ENCODE results near the gene FAM118B.

Gene FAM118B

GRCh38 chr11:126257144-126257543, 45.6 kb downstream of the FAM118B start:
- Histone ChIP-seq H2AFZ (ENCODE audit: low read length) (no peak overlapping the region), H3K4me2 (ENCODE audit: low read length) (no peak overlapping the region), H4K20me1 (ENCODE audit: insufficient read depth, low read length) (no peaks in the 10 kb centered on the region), H3K27ac (ENCODE audit: low read depth, low read length, poor library complexity, severe bottlenecking) (no peak overlapping the region), H3K27me3 (ENCODE audit: insufficient read depth, low read length) (no peaks in the 10 kb centered on the region), H3F3A (ENCODE audit: insufficient read depth, low read length) (no peaks in the 10 kb centered on the region; the same call in 1 of the 2 replicates), H3K36me3 (ENCODE audit: insufficient read depth, low read length) (peaks cover 31% of the 10 kb centered on the region; the same call in 1 of the 2 replicates), H3K79me2 (ENCODE audit: insufficient read depth, low read length) (no peaks in the 10 kb centered on the region), H3K9ac (ENCODE audit: low read length) (no peak overlapping the region), H3K9me3 (ENCODE audit: low read length) (no peaks in the 10 kb centered on the region), H3K4me3 (ENCODE audit: low read depth, low read length, poor library complexity, severe bottlenecking) (no peak overlapping the region), H3K9me2 (ENCODE audit: low read depth, low read length) (no peaks in the 10 kb centered on the region), H3K4me1 (ENCODE audit: insufficient read depth, low read length, severe bottlenecking) (no peaks in the 10 kb centered on the region)
- no peak for TF ChIP-seq CTCF (IDR thresholded peaks at IDR 0.05; ENCODE audit: low read length)
- TF ChIP-seq EZH2 (IDR thresholded peaks at IDR 0.05; ENCODE audit: borderline replicate concordance, low read length), result no peak

GRCh38 chr11:126257764-126258163, 46.2 kb downstream of the FAM118B start:
- no peak overlapping the region for H3K9ac ChIP-seq (ENCODE audit: low read length)
- no peak overlapping the region for H2AFZ ChIP-seq (ENCODE audit: low read length)
- TF ChIP-seq CTCF (IDR thresholded peaks at IDR 0.05; ENCODE audit: low read length) (no peak), EZH2 (IDR thresholded peaks at IDR 0.05; ENCODE audit: borderline replicate concordance, low read length) (no peak)
- no peaks in the 10 kb centered on the region for H3K4me1 ChIP-seq (ENCODE audit: insufficient read depth, low read length, severe bottlenecking)
- H3K4me2 ChIP-seq (ENCODE audit: low read length), result no peak overlapping the region
- H4K20me1 ChIP-seq (ENCODE audit: insufficient read depth, low read length), result no peaks in the 10 kb centered on the region
- H3K27ac ChIP-seq (ENCODE audit: low read depth, low read length, poor library complexity, severe bottlenecking), result no peak overlapping the region
- H3K9me3 ChIP-seq (ENCODE audit: low read length), result no peaks in the 10 kb centered on the region
- no peaks in the 10 kb centered on the region for H3K79me2 ChIP-seq (ENCODE audit: insufficient read depth, low read length)
- H3K9me2 ChIP-seq (ENCODE audit: low read depth, low read length), result no peaks in the 10 kb centered on the region
- no peaks in the 10 kb centered on the region for H3K27me3 ChIP-seq (ENCODE audit: insufficient read depth, low read length)
- peaks cover 37% of the 10 kb centered on the region; the same call in 1 of the 2 replicates for H3K36me3 ChIP-seq (ENCODE audit: insufficient read depth, low read length)
- no peaks in the 10 kb centered on the region; the same call in 1 of the 2 replicates for H3F3A ChIP-seq (ENCODE audit: insufficient read depth, low read length)
- no peak overlapping the region for H3K4me3 ChIP-seq (ENCODE audit: low read depth, low read length, poor library complexity, severe bottlenecking)

DNA sequence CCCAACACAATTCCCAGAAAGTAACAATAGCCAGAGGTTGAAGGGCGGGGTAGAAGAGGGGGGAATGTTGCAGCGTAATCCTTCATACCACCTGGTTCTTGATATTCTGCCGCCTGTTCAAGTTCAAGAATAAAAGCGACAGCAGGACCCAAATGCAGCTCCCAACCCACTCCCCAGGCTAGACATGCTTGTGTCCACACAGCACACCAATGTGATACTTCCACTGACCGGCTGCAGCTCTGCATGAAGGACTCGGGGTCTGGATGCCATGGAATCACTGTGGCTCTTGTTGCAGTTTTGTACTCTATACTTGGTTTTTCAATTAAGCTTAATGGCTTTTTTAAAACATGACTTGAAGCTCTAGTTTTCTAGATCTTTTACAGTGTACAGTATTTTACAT, 50.6 kb downstream of the FAM118B start:
- Histone ChIP-seq H4K20me1 (ENCODE audit: insufficient read depth, low read length) (no peaks in the 10 kb centered on the region), H3F3A (ENCODE audit: insufficient read depth, low read length) (no peaks in the 10 kb centered on the region; the same call in 1 of the 2 replicates), H3K9ac (ENCODE audit: low read length) (no peak overlapping the region), H3K4me1 (ENCODE audit: insufficient read depth, low read length, severe bottlenecking) (no peaks in the 10 kb centered on the region), H3K4me3 (ENCODE audit: low read depth, low read length, poor library complexity, severe bottlenecking) (no peak overlapping the region), H3K9me3 (ENCODE audit: low read length) (no peaks in the 10 kb centered on the region), H3K79me2 (ENCODE audit: insufficient read depth, low read length) (peaks cover 2% of the 10 kb centered on the region; the same call in 1 of the 2 replicates), H3K9me2 (ENCODE audit: low read depth, low read length) (no peaks in the 10 kb centered on the region), H2AFZ (ENCODE audit: low read length) (no peak overlapping the region), H3K4me2 (ENCODE audit: low read length) (no peak overlapping the region), H3K27me3 (ENCODE audit: insufficient read depth, low read length) (no peaks in the 10 kb centered on the region), H3K36me3 (ENCODE audit: insufficient read depth, low read length) (peaks cover 70% of the 10 kb centered on the region), H3K27ac (ENCODE audit: low read depth, low read length, poor library complexity, severe bottlenecking) (no peak overlapping the region)
- no peak for TF ChIP-seq CTCF (IDR thresholded peaks at IDR 0.05; ENCODE audit: low read length)
- TF ChIP-seq EZH2 (IDR thresholded peaks at IDR 0.05; ENCODE audit: borderline replicate concordance, low read length), result no peak
